CD4-positive, alpha-beta T cell (primary cell): ENCODE data around the gene FRMD3. TPM values are rescaled to one million over a fixed set of nuclear protein-coding genes. Genes with fewer than 3 reads are reported as not detected.

Experiments
- ATAC-seq: fragments of 200-7000 bp; cut with Tn5 transposase; one replicate; pipeline ENCODE4 v1.10.0; 2022; ENCODE audit warnings: mild to moderate bottlenecking; ENCODE audit not compliant: poor library complexity
- CTCF ChIA-PET: fragments of 350-600 bp; sonication (Branson Sonifier 250); formaldehyde crosslinking; loops from one replicate; lab custom pipeline; 2021; ENCODE audit warnings: antibody characterized with exemption, inconsistent platforms; lab: Charles Lee
- POLR2A ChIA-PET: fragments of 350-600 bp; sonication (Branson Sonifier 250); formaldehyde crosslinking; loops from one replicate; lab custom pipeline; 2021; ENCODE audit warnings: antibody characterized with exemption, inconsistent platforms; lab: Charles Lee
- DNase-seq, 14 experiments: peaks; one replicate each; pipeline ENCODE4 v3.0.0-alpha.2; 2013 to 2020; ENCODE audit warnings: mixed read lengths in 2 of 14
- H3K27ac ChIP-seq, 2 donors: one replicate each; pipeline versions ENCODE4 v1.5.1 to v1.7.0; 2013; ENCODE audit warnings: low read length in 2 of 2, low read depth in 1 of 2, mild to moderate bottlenecking in 1 of 2
- H3K27me3 ChIP-seq, 2 experiments: 1 replicate in 1 of 2; 2 replicates in 1 of 2; pipeline versions ENCODE4 v1.6.1 to v1.7.0; 2013; ENCODE audit warnings: low read length in 2 of 2, control low read depth in 1 of 2, mild to moderate bottlenecking in 1 of 2, moderate library complexity in 1 of 2; ENCODE audit not compliant: insufficient read depth in 2 of 2, control insufficient read depth in 1 of 2
- H3K36me3 ChIP-seq: one replicate; pipeline ENCODE4 v1.6.1; 2013; ENCODE audit warnings: low read length, control low read depth; ENCODE audit not compliant: insufficient read depth
- H3K4me1 ChIP-seq: one replicate; pipeline ENCODE4 v1.6.1; 2013; ENCODE audit warnings: low read length, control low read depth; ENCODE audit not compliant: insufficient read depth
- H3K4me3 ChIP-seq: one replicate; pipeline ENCODE4 v1.5.1; 2013; ENCODE audit warnings: mild to moderate bottlenecking, low read length, moderate library complexity
- H3K9me3 ChIP-seq, 2 experiments: 1 replicate in 1 of 2; 2 replicates in 1 of 2; pipeline versions ENCODE4 v1.6.1 to v1.7.0; 2013; ENCODE audit warnings: low read length in 2 of 2, mild to moderate bottlenecking in 2 of 2, control low read depth in 1 of 2, moderate library complexity in 1 of 2; ENCODE audit not compliant: control insufficient read depth in 1 of 2, insufficient read depth in 1 of 2
- H3K27ac Mint-ChIP-seq: one replicate; pipeline ENCODE4 v1.8.0; 2020; ENCODE audit warnings: mixed read lengths
- H3K27me3 Mint-ChIP-seq: one replicate; pipeline ENCODE4 v1.8.0; 2021; ENCODE audit warnings: mixed read lengths
- H3K36me3 Mint-ChIP-seq: one replicate; pipeline ENCODE4 v1.8.0; 2021; ENCODE audit warnings: low read depth, mixed read lengths
- H3K4me1 Mint-ChIP-seq: one replicate; pipeline ENCODE4 v1.8.0; 2021; ENCODE audit warnings: low read depth, mixed read lengths
- H3K4me3 Mint-ChIP-seq: one replicate; pipeline ENCODE4 v1.8.0; 2020; ENCODE audit warnings: mild to moderate bottlenecking, mixed read lengths
- H3K9me3 Mint-ChIP-seq: one replicate; pipeline ENCODE4 v1.8.0; 2020; ENCODE audit warnings: mixed read lengths
- intact Hi-C, 2 experiments: fragments of 100-400 bp; cut with DNase I in 1 of 2; cut with micrococcal nuclease in 1 of 2; formaldehyde crosslinking; loops; one replicate each; pipeline versions ENCODE4 v1.15.1 to v1.9.0; 2023 to 2025; cut with DNase I, micrococcal nuclease
- total RNA-seq, 174 experiments: library from RNA in 2 of 174; stranded (reverse) in 2 of 174; gene quantifications; one replicate each; pipeline ENCODE4 v1.2.3 and lab custom pipeline; 2021 to 2026
- TF ChIP-seq, protein P1 (sequence below): fragments of 200-600 bp; IDR thresholded peaks from one replicate; pipeline ENCODE4 v1.8.0; 2022; ENCODE audit warnings: antibody characterized with exemption, mild to moderate bottlenecking

Gene FRMD3
- total RNA-seq, 2 experiments from 2014 or later: 0.53 to 1.0 TPM

DNA sequence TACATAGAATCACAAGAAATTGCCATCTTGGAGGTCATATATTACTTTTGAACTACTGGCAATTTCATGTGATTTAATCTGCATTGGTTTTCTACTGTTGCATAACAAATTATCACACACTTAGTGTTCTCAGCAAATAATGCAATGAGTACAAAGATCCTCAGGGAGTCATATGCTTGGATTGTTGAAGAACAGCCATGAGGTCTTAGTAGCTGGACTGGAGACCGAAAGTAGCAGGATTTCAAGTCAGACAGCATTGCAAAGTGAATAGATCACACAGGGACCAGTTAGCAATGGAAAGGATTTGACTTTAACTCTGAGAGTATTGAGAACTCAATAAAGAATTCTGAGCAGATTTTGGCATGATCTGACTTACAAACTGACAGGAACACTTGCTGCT, 32.2 kb upstream of the FRMD3 start:
- intact Hi-C loops: no loop called here
- H3K4me3 Mint-ChIP-seq: no peak overlapping the region
- Histone ChIP-seq H3K4me3 (no peak overlapping the region), H3K27me3 (no peaks in the 10 kb centered on the region), H3K27ac (no peak overlapping the region), H3K36me3 (no peaks in the 10 kb centered on the region), H3K4me1 (no peaks in the 10 kb centered on the region), H3K9me3 (peaks cover 0 to 6% of the 10 kb centered on the region in 2 experiments)
- no peaks in the 10 kb centered on the region for H3K4me1 Mint-ChIP-seq
- H3K36me3 Mint-ChIP-seq: peaks cover 4% of the 10 kb centered on the region
- POLR2A ChIA-PET: no interaction called here
- CTCF ChIA-PET: no interaction called here
- H3K9me3 Mint-ChIP-seq: peaks cover 3% of the 10 kb centered on the region
- DNase-seq (no peak), ATAC-seq (no peak)
- TF ChIP-seq, protein P1, sequence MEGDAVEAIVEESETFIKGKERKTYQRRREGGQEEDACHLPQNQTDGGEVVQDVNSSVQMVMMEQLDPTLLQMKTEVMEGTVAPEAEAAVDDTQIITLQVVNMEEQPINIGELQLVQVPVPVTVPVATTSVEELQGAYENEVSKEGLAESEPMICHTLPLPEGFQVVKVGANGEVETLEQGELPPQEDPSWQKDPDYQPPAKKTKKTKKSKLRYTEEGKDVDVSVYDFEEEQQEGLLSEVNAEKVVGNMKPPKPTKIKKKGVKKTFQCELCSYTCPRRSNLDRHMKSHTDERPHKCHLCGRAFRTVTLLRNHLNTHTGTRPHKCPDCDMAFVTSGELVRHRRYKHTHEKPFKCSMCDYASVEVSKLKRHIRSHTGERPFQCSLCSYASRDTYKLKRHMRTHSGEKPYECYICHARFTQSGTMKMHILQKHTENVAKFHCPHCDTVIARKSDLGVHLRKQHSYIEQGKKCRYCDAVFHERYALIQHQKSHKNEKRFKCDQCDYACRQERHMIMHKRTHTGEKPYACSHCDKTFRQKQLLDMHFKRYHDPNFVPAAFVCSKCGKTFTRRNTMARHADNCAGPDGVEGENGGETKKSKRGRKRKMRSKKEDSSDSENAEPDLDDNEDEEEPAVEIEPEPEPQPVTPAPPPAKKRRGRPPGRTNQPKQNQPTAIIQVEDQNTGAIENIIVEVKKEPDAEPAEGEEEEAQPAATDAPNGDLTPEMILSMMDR: no peak
- no peaks in the 10 kb centered on the region for H3K27me3 Mint-ChIP-seq
- no peak overlapping the region for H3K27ac Mint-ChIP-seq

DNA sequence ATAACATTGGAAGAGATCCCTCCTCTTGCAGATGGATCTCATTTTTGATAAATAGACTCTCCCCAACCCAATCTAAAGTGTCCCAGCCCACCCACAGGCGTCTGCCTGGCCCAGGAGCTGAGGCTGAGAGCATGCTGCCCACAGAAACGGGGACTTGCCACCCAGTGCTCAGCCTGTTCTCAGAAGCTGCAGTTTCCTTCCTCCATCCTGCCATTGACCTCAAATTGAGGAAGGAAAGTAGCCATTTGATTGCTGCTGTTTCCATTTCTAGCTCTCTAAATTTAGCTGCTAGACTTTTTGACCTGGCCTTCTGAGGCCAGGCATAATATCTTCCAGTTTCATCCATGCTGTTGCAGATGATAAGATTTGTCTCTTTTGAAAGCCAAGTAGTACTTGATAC, 31.1 kb upstream of the FRMD3 start:
- DNase-seq (peak in 1 of 14 experiments; percentile 3), ATAC-seq (no peak)
- Mint-ChIP-seq H3K4me3 (no peak overlapping the region), H3K27ac (no peak overlapping the region), H3K9me3 (peaks cover 3% of the 10 kb centered on the region), H3K36me3 (peaks cover 4% of the 10 kb centered on the region), H3K4me1 (no peaks in the 10 kb centered on the region), H3K27me3 (no peaks in the 10 kb centered on the region)
- POLR2A ChIA-PET: no interaction called here
- intact Hi-C loops: no loop called here
- H3K9me3 ChIP-seq: peaks cover 0 to 6% of the 10 kb centered on the region in 2 experiments
- H3K36me3 ChIP-seq: no peaks in the 10 kb centered on the region
- CTCF ChIA-PET: no interaction called here
- H3K27ac ChIP-seq: no peak overlapping the region
- no peaks in the 10 kb centered on the region for H3K4me1 ChIP-seq
- no peak overlapping the region for H3K4me3 ChIP-seq
- H3K27me3 ChIP-seq: no peaks in the 10 kb centered on the region
- TF ChIP-seq, protein P1: no peak

DNA sequence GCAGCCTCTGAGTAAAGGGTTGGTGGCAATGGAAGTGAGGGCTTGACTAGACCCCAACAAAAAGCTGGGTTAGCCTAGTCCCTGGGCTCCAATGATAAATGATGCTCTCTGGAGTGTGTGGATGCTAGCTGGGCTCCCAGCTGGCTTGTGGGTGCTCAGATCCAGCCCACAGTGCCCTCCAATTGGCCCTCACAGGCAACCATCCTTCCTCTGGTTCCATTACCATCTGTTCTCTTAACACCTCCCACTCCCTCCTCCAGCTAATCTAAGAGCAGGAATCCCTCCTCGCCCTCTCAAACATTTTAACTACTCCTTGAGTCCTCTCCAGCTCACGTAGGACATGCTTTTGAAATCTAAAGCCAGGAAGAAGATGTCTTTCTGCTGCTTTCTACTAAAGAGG, 25.2 kb upstream of the FRMD3 start:
- Histone ChIP-seq H3K4me1 (no peaks in the 10 kb centered on the region), H3K27me3 (no peaks in the 10 kb centered on the region), H3K4me3 (no peak overlapping the region), H3K27ac (no peak overlapping the region), H3K9me3 (peaks cover 0 to 6% of the 10 kb centered on the region in 2 experiments), H3K36me3 (no peaks in the 10 kb centered on the region)
- Mint-ChIP-seq H3K4me1 (no peaks in the 10 kb centered on the region), H3K36me3 (no peaks in the 10 kb centered on the region), H3K9me3 (peaks cover 6% of the 10 kb centered on the region), H3K4me3 (no peak overlapping the region), H3K27me3 (no peaks in the 10 kb centered on the region), H3K27ac (no peak overlapping the region)
- CTCF ChIA-PET: no interaction called here
- TF ChIP-seq, protein P1: no peak
- no peak for DNase-seq
- no peak for ATAC-seq
- POLR2A ChIA-PET: no interaction called here
- intact Hi-C loops: no loop called here
